ENCODE measurements around the gene SETX. TPM values are rescaled to one million over a fixed set of nuclear protein-coding genes. Genes with fewer than 3 reads are reported as not detected.
A peak's percentile ranks its signal among the peaks of the same experiment; 100 is the strongest.

SETX gene
- total RNA-seq, 2 experiments from 2014 or later, result 67.9 to 79.2 TPM

- Histone ChIP-seq H3K9me3 (ENCODE audit: low read length) (no peaks in the 10 kb centered on the region), H3K27ac (ENCODE audit: low read depth, low read length, poor library complexity, severe bottlenecking) (no peak overlapping the region), H3K79me2 (ENCODE audit: insufficient read depth, low read depth, low read length) (no peaks in the 10 kb centered on the region), H2AFZ (ENCODE audit: low read length) (no peak overlapping the region), H3K9me2 (ENCODE audit: insufficient read depth, low read length) (no peaks in the 10 kb centered on the region), H4K20me1 (ENCODE audit: insufficient read depth, low read length) (no peaks in the 10 kb centered on the region), H3K36me3 (ENCODE audit: insufficient read depth, low read length) (peaks cover 79% of the 10 kb centered on the region), H3K4me3 (ENCODE audit: low read depth, low read length, poor library complexity, severe bottlenecking) (no peak overlapping the region), H3K4me1 (ENCODE audit: insufficient read depth, low read length, poor library complexity, severe bottlenecking) (no peaks in the 10 kb centered on the region), H3K4me2 (ENCODE audit: low read length) (no peak overlapping the region)
- CTCF ChIA-PET (ENCODE audit: unreplicated experiment), result no interaction called here
- TSS peak; percentile 11 for BruUV-seq (replicated peaks)
- TF ChIP-seq CTCF (conservative IDR thresholded peaks at IDR 0.05; ENCODE audit: low read length) (no peak), EZH2phosphoT487 (IDR thresholded peaks at IDR 0.05; ENCODE audit: borderline replicate concordance, low read depth, low read length) (no peak)
- no peak for DNase-seq (ENCODE audit: low spot score)
- POLR2A ChIA-PET, result no interaction called here
- intact Hi-C loops (cut with micrococcal nuclease; ENCODE audit: unreplicated experiment), result no loop called here
Measured at GRCh38 chr9:132288966-132289365, 65.8 kb downstream of the SETX start.

GRCh38 chr9:132288361-132288760, 66.4 kb downstream of the SETX start:
- intact Hi-C loops (cut with micrococcal nuclease; ENCODE audit: unreplicated experiment), result no loop called here
- no TSS peak for BruUV-seq (replicated peaks)
- no peak overlapping the region for H3K27ac ChIP-seq (ENCODE audit: low read depth, low read length, poor library complexity, severe bottlenecking)
- no peak for DNase-seq (ENCODE audit: low spot score)
- H2AFZ ChIP-seq (ENCODE audit: low read length), result no peak overlapping the region
- POLR2A ChIA-PET, result no interaction called here
- H3K79me2 ChIP-seq (ENCODE audit: insufficient read depth, low read depth, low read length), result no peaks in the 10 kb centered on the region
- no peak overlapping the region for H3K4me2 ChIP-seq (ENCODE audit: low read length)
- no peak for TF ChIP-seq CTCF (conservative IDR thresholded peaks at IDR 0.05; ENCODE audit: low read length)
- TF ChIP-seq EZH2phosphoT487 (IDR thresholded peaks at IDR 0.05; ENCODE audit: borderline replicate concordance, low read depth, low read length), result no peak
- H3K36me3 ChIP-seq (ENCODE audit: insufficient read depth, low read length), result peaks cover 82% of the 10 kb centered on the region
- H3K9me2 ChIP-seq (ENCODE audit: insufficient read depth, low read length), result no peaks in the 10 kb centered on the region
- no peaks in the 10 kb centered on the region for H4K20me1 ChIP-seq (ENCODE audit: insufficient read depth, low read length)
- H3K4me1 ChIP-seq (ENCODE audit: insufficient read depth, low read length, poor library complexity, severe bottlenecking), result no peaks in the 10 kb centered on the region
- CTCF ChIA-PET (ENCODE audit: unreplicated experiment), result no interaction called here
- H3K9me3 ChIP-seq (ENCODE audit: low read length), result no peaks in the 10 kb centered on the region
- no peak overlapping the region for H3K4me3 ChIP-seq (ENCODE audit: low read depth, low read length, poor library complexity, severe bottlenecking)

- Histone ChIP-seq H3K36me3 (ENCODE audit: insufficient read depth, low read length) (peaks cover 83% of the 10 kb centered on the region), H2AFZ (ENCODE audit: low read length) (no peak overlapping the region), H3K9me3 (ENCODE audit: low read length) (no peaks in the 10 kb centered on the region), H3K4me1 (ENCODE audit: insufficient read depth, low read length, poor library complexity, severe bottlenecking) (no peaks in the 10 kb centered on the region), H3K4me3 (ENCODE audit: low read depth, low read length, poor library complexity, severe bottlenecking) (no peak overlapping the region), H3K79me2 (ENCODE audit: insufficient read depth, low read depth, low read length) (no peaks in the 10 kb centered on the region), H4K20me1 (ENCODE audit: insufficient read depth, low read length) (no peaks in the 10 kb centered on the region), H3K4me2 (ENCODE audit: low read length) (no peak overlapping the region), H3K9me2 (ENCODE audit: insufficient read depth, low read length) (no peaks in the 10 kb centered on the region), H3K27ac (ENCODE audit: low read depth, low read length, poor library complexity, severe bottlenecking) (no peak overlapping the region)
- ChIA-PET POLR2A (interaction anchor here (0.7 to 0.8 kb wide), 2 partner anchors 14 to 906 kb away, joined by 3 to 7 read pairs; no protein-coding TSS in a partner anchor), CTCF (ENCODE audit: unreplicated experiment) (no interaction called here)
- DNase-seq (ENCODE audit: low spot score), result no peak
- TF ChIP-seq EZH2phosphoT487 (IDR thresholded peaks at IDR 0.05; ENCODE audit: borderline replicate concordance, low read depth, low read length) (no peak), CTCF (conservative IDR thresholded peaks at IDR 0.05; ENCODE audit: low read length) (no peak)
- no TSS peak for BruUV-seq (replicated peaks)
- intact Hi-C loops (cut with micrococcal nuclease; ENCODE audit: unreplicated experiment), result no loop called here
Measured at GRCh38 chr9:132287256-132287760, 67.5 kb downstream of the SETX start.

Data from OCI-LY7 (cell line).